Neutrophil (primary cell): ENCODE data around the gene TEX264.

Experiments used
- H3K27ac ChIP-seq: fragments of 200-600 bp; sonication (generic); 2 replicates; pipeline ENCODE4 v1.5.1; 2016; ENCODE audit warnings: mild to moderate bottlenecking, moderate library complexity
- H3K27me3 ChIP-seq: fragments of 200-600 bp; sonication (generic); 2 replicates; pipeline ENCODE4 v1.6.0; 2016; ENCODE audit warnings: mild to moderate bottlenecking
- H3K36me3 ChIP-seq: fragments of 200-600 bp; sonication (generic); 2 replicates; pipeline ENCODE4 v1.5.1; 2017
- H3K4me1 ChIP-seq, 2 experiments: fragments of 200-600 bp in 1 of 2; sonication (generic) in 1 of 2; 1 replicate in 1 of 2; 2 replicates in 1 of 2; pipeline versions ENCODE4 v1.5.1 to v1.6.1; 2013 to 2016; ENCODE audit warnings: low read depth in 1 of 2, low read length in 1 of 2, mild to moderate bottlenecking in 1 of 2, moderate library complexity in 1 of 2; ENCODE audit not compliant: control insufficient read depth in 1 of 2, insufficient read depth in 1 of 2
- H3K4me3 ChIP-seq, 2 experiments: fragments of 200-600 bp in 1 of 2; sonication (generic) in 1 of 2; 1 replicate in 1 of 2; 2 replicates in 1 of 2; pipeline ENCODE4 v1.5.1; 2013 to 2016; ENCODE audit warnings: low read depth in 1 of 2, low read length in 1 of 2, mild to moderate bottlenecking in 1 of 2, moderate library complexity in 1 of 2
- H3K9me3 ChIP-seq: fragments of 200-600 bp; sonication (generic); 2 replicates; pipeline ENCODE4 v1.5.1; 2016
- CTCF ChIP-seq: fragments of 200-600 bp; sonication (generic); IDR thresholded peaks from 2 replicates; pipeline ENCODE4 v1.5.1; 2016; ENCODE audit warnings: antibody characterized with exemption

Gene TEX264

GRCh38 chr3:51751287-51751686 lies 80.2 kb downstream of the TEX264 start:
- H3K4me3 ChIP-seq, result no peak overlapping the region
- H3K4me1 ChIP-seq, result no peaks in the 10 kb centered on the region
- peaks cover 4% of the 10 kb centered on the region for H3K27me3 ChIP-seq
- H3K9me3 ChIP-seq, result no peaks in the 10 kb centered on the region
- no peaks in the 10 kb centered on the region for H3K36me3 ChIP-seq
- no peak overlapping the region for H3K27ac ChIP-seq
- no peak for TF ChIP-seq CTCF
